WI38 (cell line): Measurements from ENCODE around the gene FBN1.

Source experiments
- H3K4me3 ChIP-seq: 2 replicates; pipeline ENCODE4 v1.5.1; 2011; ENCODE audit warnings: low read depth, mild to moderate bottlenecking, control low read depth, low read length
- TF ChIP-seq, protein P1 (sequence below): IDR thresholded peaks from 2 replicates; pipeline ENCODE4 v1.5.1; 2012; ENCODE audit warnings: low read depth, mild to moderate bottlenecking, control low read depth, low read length

Gene FBN1

DNA sequence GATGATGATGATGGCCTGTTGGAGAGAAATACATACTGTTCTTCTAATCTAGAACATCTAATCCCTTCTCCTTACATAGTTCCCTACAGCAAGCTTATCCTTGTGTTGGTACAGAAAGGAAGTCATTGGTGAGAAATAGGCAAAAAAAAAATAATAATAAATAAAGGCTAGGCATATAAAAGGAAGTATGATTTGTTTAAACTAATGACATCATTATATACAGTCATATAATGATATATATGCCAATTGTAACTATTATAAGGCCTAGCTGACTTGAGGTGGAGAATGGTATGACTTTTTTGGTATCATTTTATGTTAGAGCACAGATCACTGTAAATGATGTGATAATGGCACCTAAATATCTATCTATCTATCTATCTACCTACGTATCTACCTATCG, 171.8 kb downstream of the FBN1 start:
- no peak overlapping the region for H3K4me3 ChIP-seq
- TF ChIP-seq, protein P1, sequence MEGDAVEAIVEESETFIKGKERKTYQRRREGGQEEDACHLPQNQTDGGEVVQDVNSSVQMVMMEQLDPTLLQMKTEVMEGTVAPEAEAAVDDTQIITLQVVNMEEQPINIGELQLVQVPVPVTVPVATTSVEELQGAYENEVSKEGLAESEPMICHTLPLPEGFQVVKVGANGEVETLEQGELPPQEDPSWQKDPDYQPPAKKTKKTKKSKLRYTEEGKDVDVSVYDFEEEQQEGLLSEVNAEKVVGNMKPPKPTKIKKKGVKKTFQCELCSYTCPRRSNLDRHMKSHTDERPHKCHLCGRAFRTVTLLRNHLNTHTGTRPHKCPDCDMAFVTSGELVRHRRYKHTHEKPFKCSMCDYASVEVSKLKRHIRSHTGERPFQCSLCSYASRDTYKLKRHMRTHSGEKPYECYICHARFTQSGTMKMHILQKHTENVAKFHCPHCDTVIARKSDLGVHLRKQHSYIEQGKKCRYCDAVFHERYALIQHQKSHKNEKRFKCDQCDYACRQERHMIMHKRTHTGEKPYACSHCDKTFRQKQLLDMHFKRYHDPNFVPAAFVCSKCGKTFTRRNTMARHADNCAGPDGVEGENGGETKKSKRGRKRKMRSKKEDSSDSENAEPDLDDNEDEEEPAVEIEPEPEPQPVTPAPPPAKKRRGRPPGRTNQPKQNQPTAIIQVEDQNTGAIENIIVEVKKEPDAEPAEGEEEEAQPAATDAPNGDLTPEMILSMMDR = no peak

DNA sequence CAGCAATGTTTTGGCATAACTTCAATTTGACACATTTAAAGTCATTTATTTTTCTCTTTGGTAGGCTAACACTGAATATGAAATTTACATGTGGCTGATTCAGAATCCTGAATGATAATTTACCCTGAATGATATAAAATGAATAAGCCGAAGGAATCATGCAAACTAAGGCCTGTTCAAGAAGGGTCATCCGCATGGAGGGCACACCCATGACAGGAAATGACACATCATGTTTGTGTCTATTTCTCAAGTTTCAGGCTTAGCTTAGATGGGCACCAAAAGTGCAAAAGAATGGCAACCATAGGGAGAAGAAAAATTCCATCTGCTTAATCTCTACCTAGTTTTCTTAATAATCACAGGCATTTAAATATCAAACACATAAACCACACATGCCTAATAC, 172.8 kb downstream of the FBN1 start:
- H3K4me3 ChIP-seq = no peak overlapping the region
- TF ChIP-seq, protein P1 = no peak

DNA sequence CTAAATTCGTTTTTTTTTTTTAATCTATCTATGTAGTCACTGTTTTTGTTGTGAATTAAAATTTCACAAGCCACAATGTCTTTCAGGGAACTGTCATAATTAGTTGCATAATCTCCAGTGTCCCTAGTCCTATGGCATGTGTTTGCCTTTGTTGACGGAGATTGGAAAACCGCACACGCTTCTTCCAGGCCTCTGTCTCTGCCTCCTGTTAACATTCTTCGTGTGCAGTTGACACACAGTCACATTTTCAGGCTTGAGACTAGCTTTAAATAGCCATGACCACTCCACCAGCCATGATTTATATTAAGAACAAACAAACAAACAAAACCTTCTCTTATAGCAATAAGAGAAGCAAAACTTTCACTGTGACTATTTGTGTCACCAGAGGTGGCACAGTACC, 174.4 kb downstream of the FBN1 start:
- TF ChIP-seq, protein P1 = no peak
- no peak overlapping the region for H3K4me3 ChIP-seq

DNA sequence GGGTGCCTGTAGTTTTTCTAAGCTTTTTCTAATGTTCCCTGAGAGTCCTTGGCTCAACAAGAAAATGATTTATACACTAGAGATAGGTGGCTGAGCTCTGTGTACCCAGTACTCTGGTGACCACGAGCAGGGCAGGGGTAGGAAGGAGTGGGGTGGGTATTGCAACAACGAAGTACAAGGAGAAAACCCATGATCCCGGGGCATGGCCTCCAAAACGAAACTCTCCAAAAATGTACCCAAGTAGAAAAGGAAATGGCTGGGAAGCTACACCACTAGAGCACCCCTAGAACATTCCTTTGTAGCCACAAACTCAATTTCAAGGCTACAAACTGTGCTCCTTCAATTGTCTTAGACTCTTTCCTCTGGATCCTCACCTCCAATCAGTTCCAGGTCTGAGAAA, 175.4 kb downstream of the FBN1 start:
- TF ChIP-seq, protein P1 = no peak
- no peak overlapping the region for H3K4me3 ChIP-seq

DNA sequence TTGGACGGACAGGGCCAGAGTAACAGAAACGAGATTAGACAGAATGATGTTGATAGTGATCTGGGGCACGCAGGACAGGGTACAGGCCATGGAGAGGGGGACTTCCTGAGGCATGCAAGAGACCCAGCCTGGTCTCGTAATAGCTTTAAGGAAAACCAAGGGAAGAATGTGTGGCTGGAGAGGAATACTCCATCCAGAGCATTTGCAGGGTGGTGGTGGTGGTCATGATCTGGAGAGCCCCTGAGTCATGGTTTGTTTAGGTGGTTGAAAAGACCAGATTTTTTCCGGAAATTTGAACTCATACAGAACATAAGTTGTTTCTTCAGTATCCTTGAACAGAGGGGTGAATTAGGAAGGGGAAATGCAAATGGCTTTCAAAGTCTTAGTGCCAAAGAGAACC, 175.8 kb downstream of the FBN1 start:
- TF ChIP-seq, protein P1 = no peak
- no peak overlapping the region for H3K4me3 ChIP-seq

DNA sequence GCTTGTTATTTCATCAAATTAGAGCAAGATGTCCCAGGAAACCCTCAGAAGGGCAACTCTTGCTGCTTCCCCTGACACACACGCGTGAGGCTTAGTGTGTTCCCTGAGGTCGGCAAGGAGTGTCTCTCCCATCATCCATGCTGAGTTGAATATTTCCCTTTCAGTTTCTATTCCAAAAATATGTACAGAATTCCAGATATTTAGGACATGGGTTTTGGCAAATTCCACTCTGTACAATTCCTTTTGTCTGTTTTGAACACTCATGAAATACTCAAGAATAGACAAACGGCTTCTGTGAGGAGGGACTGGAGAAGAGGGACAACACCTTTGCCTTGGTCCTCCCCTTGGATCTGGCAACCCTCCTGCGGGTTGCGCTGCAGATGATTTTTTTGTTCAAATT, 176.2 kb downstream of the FBN1 start:
- TF ChIP-seq, protein P1 = no peak
- no peak overlapping the region for H3K4me3 ChIP-seq

DNA sequence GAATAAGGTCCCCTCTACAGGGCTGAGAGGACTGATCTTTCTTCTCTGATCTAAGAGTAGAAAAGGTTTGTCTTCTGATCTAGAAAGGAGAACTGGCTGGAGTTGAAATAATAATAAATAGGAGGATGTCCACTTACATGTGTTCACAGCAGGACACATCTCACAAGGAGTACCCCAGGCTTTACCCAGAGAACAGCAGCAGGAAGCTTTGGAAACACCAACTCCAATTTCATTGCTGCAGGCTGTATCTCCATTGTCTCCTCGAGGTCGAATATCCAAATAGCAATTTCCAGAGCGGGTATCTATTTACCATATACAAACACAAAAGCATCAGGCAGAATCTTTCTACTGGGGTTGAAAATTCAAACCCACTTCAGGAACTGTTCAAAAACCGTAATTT, 177.7 kb downstream of the FBN1 start:
- TF ChIP-seq, protein P1 = no peak
- no peak overlapping the region for H3K4me3 ChIP-seq
